GM19025 (cell line): ENCODE results near the gene XCR1.

Experiments
- ATAC-seq: cut with Tn5 transposase; IDR thresholded peaks from one replicate; pipeline ENCODE4 v1.9.1; 2021; ENCODE audit warnings: mild to moderate bottlenecking, low read depth, moderate library complexity; ENCODE audit not compliant: unreplicated experiment

XCR1 gene

DNA sequence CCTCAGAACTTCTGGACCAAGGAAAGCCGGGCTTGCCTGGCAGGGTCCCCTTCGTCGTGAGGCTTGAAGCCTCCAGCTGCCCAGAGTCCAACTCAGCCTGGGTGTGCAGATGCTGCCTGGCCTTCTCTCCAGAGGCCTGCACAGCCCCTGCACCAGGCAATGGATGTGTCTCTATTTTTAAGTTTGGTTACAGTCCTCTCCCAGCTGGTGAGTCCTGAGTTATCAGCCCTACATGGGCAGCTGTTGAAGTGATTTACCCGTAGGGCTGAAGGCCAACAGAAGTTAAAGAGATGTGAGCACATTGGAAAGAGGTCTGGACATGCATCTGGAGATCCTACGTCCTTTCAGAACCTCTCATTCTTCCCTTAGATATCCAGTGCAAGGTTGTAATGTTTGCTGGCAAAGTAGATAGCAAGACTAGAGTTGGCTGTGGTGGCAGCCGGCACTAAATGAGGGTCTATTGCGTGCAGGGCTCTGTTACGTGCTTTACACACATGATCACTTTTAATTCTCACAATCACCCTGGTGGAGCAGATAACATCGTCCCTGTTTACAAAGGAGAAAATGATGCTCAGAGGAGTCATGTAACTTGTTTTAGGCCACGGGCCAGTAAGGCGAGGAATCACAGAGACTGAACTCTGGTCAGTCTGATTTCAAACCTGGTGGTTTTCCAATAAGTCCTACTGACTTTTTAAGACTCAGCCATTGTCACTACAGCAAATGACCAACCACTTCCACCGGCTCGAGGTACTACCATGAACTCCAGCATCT lies 41.6 kb downstream of the XCR1 start:
- ATAC-seq = no peak

DNA sequence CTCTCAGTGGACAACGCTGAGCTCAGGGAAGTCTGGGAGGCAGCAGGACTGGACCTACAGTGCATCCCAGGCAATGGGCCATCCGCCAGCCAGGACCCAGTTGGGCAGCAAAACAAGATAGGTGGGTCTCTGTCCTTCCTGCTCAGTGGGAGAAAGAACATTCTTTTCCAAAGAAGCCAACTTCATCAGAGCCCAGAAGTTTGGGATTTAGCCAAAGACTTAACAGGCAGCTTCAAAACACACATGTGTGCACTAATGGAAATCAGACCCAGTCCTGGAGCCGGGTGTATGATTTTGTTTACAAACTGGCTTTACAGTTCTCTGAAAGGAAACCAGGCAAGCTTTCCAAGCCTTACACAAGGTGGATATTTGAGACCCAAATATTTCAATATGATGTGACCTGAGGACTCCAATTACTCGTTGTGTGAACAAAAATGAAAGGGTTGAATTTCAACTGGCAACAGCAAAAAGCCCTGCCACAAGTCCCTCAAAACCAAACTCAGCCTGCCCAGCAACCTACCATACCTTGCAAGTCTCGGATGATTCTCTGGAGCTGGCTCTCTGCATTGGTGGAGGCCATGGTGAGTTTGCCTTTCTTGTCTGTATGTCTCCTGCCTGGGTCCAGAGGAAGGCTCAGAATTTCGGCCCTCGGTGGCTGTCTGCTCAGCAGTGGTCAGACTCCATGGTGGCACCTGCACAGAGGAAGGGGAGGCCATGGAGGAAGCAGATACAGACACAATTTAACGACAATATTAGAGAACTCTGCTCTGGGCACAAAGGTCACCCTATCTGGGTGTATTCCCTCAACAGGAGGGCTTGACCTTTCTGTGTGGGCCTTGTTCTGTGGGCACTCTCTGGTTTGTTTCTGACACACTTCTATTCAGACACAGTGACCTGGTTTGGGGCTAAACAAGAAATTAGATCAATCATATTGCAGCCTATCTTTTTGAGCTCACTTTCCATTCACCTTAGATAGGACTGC lies 42.7 kb downstream of the XCR1 start:
- no peak for ATAC-seq

DNA sequence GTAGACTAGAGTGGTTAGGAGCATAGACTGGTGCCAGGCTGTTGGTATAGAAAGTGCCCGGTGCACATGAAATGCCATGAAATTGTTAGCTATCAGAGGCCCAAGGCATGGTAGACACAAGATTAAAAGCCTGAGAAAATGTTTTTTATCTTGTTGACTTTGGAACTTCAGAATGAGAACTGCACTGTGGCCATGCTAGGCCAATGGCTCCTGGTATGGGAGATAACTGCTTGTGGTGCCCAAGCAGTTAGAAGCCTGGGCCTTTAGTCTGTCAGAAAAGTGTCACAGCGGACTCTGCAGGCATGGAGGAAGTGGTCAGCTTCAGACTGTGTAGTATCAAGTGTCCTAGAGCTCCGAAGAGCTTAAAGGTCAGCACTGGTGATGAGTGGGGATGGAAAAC lies 43.5 kb downstream of the XCR1 start:
- ATAC-seq = no peak

DNA sequence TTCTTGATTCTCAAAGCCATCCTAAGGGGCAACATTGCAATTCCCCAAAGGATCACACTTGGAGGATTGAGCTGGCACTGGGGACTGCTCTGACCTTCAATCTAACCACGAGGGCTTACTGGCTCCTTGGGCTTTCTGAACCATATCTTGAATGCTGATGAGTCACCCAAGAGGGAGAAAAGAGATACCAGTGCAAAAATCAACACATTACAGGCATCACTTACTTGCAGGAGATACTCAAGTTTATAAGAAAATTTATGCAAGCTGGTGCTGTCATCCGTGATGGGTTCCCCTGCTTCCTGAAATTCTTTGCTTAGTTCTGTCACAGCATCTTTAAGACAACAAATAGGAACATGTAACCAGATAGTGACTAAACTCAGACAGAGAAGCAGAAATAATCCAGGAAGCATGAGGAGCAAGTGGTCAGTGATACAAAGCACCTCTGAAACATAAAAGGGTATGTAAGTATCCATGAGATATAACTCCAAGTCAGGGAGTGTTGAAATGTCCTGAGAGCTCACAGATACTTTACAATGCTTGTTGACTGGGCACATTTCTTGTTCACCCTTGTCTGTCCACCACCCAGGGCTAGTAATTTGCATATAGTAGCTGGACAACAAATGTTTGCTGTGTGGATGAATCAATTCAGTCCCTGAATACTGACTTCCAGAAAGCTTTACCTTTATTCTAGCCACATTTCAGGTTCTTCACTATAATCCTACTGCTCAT lies 45.8 kb downstream of the XCR1 start:
- no peak for ATAC-seq

DNA sequence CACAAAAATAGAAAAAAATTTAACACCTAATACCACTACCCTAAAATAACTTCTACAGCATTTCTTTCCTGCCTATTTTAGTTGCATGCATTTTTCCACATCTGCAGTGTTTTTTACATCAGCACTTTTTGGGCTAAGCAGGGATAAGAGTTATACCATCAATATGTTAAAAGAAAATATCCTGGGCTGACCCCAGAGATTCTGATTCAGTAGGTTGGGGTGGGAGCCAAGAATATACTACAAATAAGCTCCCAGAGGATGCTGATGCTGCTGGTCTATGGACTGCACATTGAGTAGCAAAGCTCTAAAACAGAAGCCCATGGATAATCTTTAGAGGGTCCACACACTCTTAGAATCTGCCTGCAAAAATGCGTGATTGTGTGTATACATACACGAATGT lies 46.5 kb downstream of the XCR1 start:
- ATAC-seq = no peak

DNA sequence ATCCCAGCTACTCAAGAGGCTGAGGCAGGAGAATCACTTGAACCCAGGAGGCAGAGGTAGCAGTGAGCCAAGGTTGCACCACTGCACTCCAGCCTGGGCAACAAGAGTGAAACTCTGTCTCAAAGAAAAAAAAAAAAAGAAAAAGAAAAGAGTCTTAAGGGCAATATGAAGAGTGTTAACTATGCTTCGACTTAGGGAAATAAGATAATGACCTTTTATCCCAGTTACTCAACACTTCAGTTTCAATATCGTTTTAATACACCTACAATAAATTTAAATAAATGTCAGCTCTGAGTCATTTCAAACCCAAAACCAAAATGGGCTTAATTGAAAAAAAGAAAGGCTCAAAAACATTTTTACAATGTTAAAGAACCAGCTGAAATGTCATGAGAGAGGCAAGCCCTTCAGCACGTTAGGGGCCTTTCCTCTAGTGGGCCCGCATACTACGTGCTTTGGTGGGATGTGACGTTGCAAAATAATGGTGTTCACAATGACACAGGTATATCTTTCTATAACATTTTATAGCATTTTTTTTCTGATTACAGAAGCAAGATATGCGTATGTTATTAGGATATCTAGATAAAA lies 47.0 kb downstream of the XCR1 start:
- ATAC-seq = no peak

DNA sequence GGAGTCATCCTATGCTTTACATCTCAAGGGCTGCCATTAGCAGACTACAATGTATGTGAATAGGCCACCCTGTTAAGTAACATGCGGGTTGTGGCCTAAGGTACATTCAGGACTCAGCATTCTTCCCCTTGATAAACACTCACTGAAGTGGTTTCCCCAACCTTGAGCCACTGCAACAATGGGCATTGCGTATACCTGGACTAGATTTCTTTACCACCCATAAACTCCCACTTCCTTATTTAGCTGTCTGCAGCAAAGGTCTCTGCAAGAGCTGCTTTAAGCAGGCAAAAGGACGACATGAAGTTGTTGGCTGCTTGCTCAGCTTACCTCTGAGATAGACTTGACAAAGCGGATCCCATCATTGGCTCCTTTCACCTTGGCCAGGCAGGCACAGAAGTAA lies 47.9 kb downstream of the XCR1 start:
- ATAC-seq = no peak

DNA sequence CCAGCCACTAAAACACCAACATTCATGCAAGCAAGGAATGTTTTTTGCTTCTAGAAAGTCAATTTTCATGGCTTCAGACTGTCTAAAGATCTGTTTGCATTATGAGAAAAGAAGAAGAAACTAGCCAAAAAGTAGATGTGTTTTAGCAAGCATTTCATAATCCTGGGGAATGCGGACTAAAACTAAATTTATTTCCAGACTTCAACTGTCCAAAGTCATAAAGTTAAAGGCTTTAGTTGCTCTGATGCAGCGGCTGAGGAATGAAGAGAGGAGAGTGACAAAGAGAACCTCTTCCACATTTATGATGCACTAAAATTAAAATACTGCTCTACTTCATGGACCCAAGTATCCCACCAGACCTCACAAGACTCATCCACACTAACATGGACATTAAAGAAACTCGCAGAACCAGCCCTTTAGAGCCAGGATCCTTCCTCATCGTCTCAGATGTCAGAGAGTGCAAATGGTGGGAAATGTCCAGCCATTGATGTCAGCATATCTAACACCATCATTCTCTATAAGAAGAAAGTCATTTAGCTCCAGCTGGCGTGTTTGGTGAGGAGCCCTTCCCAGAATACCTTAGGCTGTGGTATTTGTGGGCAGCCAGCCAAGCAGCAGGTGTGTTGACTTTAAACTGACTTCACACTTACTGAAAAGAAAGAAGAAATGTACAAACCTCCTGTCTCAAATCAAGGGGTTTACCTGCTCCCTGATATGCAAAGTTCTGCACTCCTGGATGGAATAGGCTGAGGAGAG lies 49.1 kb downstream of the XCR1 start:
- no peak for ATAC-seq

DNA sequence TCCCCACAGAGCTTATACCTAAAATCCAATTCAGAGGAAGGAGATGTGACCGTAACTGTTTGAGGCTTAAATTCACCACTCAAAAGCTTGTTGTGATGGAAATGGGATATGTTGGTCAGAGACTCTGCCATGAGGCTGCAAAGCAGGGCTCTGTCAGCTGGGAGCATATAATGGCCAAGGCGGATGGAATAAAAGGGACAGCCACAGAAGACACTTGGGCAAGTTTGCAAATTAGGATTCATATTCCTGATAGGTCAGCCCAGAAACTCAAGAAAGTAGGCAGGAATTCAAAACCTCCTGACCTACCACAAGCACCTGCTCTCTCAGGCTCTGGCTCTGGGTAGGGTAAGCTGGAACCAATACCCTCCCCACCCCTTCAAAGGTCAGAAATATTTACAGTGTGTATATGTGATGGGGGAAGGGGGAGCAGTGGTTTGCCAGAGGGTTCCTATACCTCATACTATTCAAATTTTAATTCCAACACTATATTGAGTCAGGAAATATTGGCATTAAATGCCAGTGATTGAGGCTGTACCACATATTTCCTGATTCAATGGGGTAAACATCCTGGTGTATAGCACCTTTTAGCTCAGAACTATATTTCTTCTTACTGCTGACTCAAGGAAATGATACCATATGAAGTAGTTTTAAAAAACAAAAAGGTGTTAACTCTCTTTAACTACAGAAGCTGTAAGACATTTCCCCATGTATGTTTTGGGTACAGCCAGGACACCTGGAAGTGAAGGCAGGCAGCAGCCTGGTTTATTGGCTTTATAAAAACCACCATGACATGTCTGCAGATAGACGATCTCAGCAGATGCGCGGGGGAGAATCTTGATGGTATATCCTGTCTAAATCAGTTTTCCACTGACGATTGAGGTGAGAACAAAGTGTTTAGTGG lies 50.8 kb downstream of the XCR1 start:
- ATAC-seq = no peak

DNA sequence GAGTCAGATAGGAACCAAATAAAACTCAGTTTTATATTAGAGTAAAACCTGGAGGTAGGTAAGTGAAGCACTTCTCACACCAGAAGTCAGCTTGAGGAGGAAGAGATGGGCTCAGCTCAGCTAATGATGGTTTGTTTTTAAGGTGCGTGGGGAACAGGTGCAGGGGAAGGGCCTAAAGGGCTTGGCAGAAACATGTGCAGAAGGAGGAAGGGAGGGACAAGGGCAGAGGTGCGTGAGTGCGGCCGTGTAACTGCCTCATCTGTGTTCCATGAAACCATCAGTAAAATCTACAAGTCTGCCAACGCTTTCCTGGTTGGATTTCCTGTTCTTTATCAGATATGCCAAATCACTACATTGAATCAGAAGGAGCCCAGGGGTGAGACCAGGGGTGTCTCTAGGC lies 51.6 kb downstream of the XCR1 start:
- no peak for ATAC-seq

DNA sequence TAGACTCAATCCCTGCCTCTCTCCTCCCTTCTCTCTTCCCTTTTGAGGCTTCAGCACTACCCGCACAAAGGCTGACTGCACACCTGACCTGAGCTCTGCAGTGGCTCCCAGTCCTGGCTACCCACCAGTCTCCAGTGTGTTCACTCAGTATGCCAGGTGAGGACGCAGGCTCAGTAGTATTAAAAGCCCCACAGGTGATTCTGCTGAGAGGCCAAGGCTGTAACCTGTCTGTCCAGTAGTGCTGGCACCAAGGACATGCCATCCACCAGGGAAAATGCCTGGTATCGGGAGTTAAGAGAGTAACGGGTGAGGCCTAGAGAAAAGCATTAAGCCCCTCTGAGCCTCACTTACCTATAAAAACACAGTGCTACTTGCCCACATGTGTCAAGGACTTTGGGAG lies 52.6 kb downstream of the XCR1 start:
- ATAC-seq = no peak

DNA sequence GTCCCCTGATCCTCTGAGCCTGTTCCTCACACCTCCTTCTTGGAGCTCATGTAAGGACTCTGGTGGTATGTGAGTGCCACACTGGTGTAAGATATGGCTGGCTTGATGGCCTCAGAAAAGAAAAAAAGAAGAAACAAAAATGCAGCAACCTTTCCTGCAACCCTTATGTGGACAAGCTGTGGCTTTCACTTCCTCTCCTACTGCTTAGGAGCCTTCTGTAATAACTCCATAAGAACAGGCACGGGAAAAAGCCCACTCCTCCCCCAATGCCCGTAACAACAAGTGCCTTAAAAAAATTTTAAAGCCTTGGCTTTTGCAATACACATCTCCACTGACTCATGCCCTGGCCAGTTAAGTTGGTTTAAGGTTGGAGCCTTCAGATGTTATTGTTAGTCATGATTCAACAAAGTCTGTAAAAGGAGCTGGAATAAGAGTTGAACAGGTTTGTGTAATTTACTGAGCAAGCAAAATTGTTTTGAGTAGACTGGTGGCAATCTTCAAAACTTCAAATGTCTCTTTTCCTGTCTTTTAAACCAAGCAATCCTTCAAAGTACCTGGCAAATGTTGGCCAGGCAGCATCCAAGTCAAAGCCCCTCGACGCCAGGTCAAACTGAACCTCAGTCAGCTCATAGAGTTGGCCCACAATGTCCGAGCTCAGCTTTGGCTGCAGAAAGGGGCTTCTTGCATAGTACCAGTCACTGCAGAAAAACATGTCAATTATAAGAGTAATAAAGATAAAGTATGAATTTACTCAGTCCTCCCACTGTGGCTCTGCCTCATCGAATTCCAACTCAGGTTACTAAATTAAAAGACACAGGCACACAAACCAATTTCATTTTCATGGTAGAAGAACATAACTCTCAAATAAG lies 54.5 kb downstream of the XCR1 start:
- ATAC-seq = no peak

DNA sequence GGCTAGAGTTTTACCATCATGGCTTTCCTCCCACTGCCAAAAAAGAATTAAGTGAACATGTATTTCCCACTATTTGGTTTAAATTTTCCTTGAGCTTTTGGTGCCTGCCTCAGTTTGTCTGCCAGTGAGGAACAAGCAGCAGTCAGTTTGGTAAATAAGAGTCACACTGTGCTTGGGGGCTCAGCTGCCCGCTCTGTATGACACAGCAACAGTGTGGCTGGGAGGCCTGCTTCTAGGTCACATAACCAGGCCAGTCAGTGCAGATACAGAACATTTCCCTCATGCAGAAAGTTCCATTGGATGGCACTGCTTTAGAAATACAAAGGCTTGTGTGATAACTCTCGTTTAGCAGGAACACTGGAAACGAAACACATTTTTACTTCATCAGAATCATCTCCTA lies 57.3 kb downstream of the XCR1 start:
- no peak for ATAC-seq

DNA sequence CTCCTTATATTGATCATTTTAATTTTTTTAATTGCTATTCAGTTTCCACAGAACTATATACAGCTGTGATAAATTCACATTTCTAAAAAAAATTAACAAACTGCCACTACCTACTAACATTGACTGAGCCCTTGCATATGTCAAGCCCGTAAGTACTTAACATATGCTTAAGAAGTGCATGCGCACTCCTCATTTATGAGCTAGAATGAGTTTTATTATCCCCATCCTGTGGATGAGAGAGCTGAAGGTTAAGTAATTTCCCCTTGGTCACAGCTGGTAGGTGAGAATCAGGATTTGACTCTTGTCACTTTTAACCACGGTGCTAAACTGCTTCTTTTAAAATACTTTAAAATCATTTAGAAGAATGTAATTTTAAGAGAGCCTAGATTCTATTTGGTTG lies 58.2 kb downstream of the XCR1 start:
- ATAC-seq = no peak

DNA sequence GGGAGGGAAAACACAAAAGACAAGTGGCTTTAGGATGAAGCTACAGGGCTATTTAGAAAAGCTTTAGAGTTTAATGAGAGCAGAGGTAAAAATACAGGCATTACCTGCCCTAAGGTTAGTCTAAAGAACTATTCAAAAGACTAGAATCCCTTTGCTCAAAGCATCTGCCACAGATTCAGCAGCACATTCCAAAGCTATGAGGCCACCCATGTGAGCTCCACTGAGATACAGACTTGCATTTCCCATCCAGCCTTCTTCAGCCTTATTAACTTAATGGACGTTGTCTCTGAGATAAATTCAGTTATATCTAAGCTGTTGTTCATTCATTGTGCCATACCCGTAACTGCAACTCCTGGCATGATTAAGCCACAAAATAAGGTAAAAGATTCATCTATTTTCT lies 58.6 kb downstream of the XCR1 start:
- no peak for ATAC-seq

DNA sequence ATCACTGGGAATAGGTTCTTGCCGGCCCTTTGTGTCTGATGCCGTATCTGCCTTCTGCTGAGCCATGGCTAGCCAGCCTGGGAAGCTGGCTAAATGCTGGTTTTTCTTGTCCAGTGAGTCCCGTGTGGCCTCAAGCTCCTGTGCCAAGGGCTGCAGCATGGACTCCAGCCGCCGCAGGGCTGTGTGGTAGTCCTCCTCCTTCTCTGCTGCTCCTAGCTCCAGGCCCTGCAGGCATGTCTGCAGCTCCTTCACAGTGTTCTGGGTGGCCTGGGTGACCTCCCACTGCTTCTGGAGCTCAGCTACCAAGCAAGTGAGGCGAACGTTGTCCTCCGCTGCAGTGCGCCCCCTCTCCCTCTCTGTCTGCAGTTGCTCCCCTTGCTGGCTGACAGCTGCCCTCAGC lies 59.1 kb downstream of the XCR1 start:
- no peak for ATAC-seq

DNA sequence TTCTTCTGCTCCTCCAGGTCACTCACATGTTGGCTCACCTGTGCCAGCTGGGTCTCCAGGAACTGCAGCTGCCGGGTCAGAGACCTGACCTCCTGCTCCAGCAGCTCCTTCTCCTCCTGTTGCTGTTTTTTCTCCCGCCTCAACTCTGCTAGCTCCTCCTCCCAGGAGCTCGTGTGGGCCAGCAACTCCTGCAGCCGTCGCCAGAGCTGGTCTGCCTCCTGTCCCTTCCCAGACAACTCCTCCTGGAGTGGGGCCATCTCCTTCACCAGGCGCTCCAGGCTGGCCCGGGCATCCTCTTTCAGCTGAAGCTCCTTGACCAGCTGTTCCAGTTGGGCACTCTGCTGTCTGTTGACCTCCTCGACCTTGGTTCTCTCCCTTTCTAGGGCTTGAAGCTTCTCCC lies 59.6 kb downstream of the XCR1 start:
- ATAC-seq = no peak
